Endodermal cell (in vitro differentiated cells): ENCODE measurements around the gene VAV3. TPM values are rescaled to one million over a fixed set of nuclear protein-coding genes. Genes with fewer than 3 reads are reported as not detected.

Source experiments
- DNase-seq: peaks from one replicate; pipeline ENCODE4 v3.0.0-alpha.2; 2017
- H3K27ac ChIP-seq: 2 replicates; pipeline ENCODE4 v1.5.1; 2013; ENCODE audit warnings: mild to moderate bottlenecking, low read depth, low read length, moderate library complexity
- H3K27me3 ChIP-seq: 2 replicates; pipeline ENCODE4 v1.6.1; 2013; ENCODE audit warnings: mild to moderate bottlenecking, low read length, moderate library complexity; ENCODE audit not compliant: insufficient read depth, control insufficient read depth, poor library complexity, severe bottlenecking
- H3K36me3 ChIP-seq: 2 replicates; pipeline ENCODE4 v1.7.0; 2013; ENCODE audit warnings: mild to moderate bottlenecking, low read length, moderate library complexity; ENCODE audit not compliant: control insufficient read depth, insufficient read depth
- H3K4me1 ChIP-seq: one replicate; pipeline ENCODE4 v1.7.0; 2013; ENCODE audit warnings: low read length; ENCODE audit not compliant: control insufficient read depth, insufficient read depth
- H3K4me3 ChIP-seq: 2 replicates; pipeline ENCODE4 v1.5.1; 2013; ENCODE audit warnings: mild to moderate bottlenecking, low read length, moderate library complexity
- H3K9ac ChIP-seq: 2 replicates; pipeline ENCODE4 v1.6.1; 2013; ENCODE audit warnings: mild to moderate bottlenecking, low read length, moderate library complexity; ENCODE audit not compliant: poor library complexity, severe bottlenecking; ENCODE audit errors: extremely low read depth
- H3K9me3 ChIP-seq: 2 replicates; pipeline ENCODE4 v1.6.1; 2013; ENCODE audit warnings: mild to moderate bottlenecking, low read length, moderate library complexity; ENCODE audit not compliant: control insufficient read depth
- H3K27ac Mint-ChIP-seq: 2 replicates; pipeline ENCODE4 v1.8.0; 2020; ENCODE audit warnings: mixed read lengths
- H3K27me3 Mint-ChIP-seq: 2 replicates; pipeline ENCODE4 v1.8.0; 2021; ENCODE audit warnings: mild to moderate bottlenecking, mixed read lengths; ENCODE audit not compliant: insufficient read depth
- H3K36me3 Mint-ChIP-seq: 2 replicates; pipeline ENCODE4 v1.8.0; 2020; ENCODE audit warnings: low read depth, mixed read lengths
- H3K4me1 Mint-ChIP-seq: 2 replicates; pipeline ENCODE4 v1.8.0; 2020; ENCODE audit warnings: mixed read lengths
- H3K4me3 Mint-ChIP-seq: 2 replicates; pipeline ENCODE4 v1.8.0; 2020; ENCODE audit warnings: mild to moderate bottlenecking, moderate library complexity, mixed read lengths
- H3K9me3 Mint-ChIP-seq: 2 replicates; pipeline ENCODE4 v1.8.0; 2020; ENCODE audit warnings: mild to moderate bottlenecking, mixed read lengths
- whole genome bisulfite sequencing, 2 experiments: methylation state at CpG; one replicate each; pipeline versions ENCODE4 v1.1.5 to v1.1.7; 2013; ENCODE audit warnings: missing lambda C conversion rate in 2 of 2, mixed read lengths in 1 of 2; ENCODE audit not compliant: insufficient coverage in 1 of 2, insufficient read length in 1 of 2; 5-methylcytosine and 5-hydroxymethylcytosine counted together
- total RNA-seq, 2 donors: library from RNA; stranded (reverse); fragmentation: NEBNext Ultra II Directional in 1 of 2; extraction: Animal tissue kit (Norgen Biotek cat#: 25700) in 1 of 2; gene quantifications; 2 replicates in 1 of 2; 3 replicates in 1 of 2; pipeline ENCODE4 v1.2.1, GENCODE V29; 2021
- TF ChIP-seq, protein P1 (sequence below): fragments of 200-600 bp; sonication (generic); conservative IDR thresholded peaks from 2 replicates; pipeline ENCODE4 v1.5.0; 2021; ENCODE audit warnings: antibody characterized with exemption, mild to moderate bottlenecking

VAV3 gene
- total RNA-seq, 2 donors from 2014 or later, result 6.9 to 9.6 TPM

DNA sequence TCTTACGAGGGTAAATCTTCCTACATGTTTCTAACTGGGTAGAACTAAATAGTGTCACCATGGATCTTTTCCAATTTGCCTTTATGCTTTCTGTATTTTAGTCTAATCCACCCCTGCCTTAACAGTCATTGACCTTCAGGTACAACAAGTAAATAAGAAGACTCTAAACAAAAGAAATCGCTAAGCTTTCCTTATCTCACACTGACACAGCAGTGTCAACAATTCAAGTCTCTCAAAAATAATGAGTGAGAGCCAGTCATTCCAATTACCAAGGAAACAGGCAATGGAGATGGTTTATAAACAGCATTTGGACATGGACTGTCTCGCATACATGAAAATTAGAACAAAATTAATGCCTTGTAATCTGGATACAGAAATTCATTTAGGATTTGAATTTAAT is 365.8 kb downstream of the VAV3 start:
- TF ChIP-seq, protein P1, sequence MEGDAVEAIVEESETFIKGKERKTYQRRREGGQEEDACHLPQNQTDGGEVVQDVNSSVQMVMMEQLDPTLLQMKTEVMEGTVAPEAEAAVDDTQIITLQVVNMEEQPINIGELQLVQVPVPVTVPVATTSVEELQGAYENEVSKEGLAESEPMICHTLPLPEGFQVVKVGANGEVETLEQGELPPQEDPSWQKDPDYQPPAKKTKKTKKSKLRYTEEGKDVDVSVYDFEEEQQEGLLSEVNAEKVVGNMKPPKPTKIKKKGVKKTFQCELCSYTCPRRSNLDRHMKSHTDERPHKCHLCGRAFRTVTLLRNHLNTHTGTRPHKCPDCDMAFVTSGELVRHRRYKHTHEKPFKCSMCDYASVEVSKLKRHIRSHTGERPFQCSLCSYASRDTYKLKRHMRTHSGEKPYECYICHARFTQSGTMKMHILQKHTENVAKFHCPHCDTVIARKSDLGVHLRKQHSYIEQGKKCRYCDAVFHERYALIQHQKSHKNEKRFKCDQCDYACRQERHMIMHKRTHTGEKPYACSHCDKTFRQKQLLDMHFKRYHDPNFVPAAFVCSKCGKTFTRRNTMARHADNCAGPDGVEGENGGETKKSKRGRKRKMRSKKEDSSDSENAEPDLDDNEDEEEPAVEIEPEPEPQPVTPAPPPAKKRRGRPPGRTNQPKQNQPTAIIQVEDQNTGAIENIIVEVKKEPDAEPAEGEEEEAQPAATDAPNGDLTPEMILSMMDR, result no peak
- no peaks in the 10 kb centered on the region for H3K27me3 Mint-ChIP-seq
- Histone ChIP-seq H3K9ac (no peak overlapping the region), H3K36me3 (no peaks in the 10 kb centered on the region), H3K27me3 (no peaks in the 10 kb centered on the region), H3K9me3 (no peaks in the 10 kb centered on the region), H3K4me1 (peaks cover 6% of the 10 kb centered on the region), H3K27ac (no peak overlapping the region), H3K4me3 (peak overlapping the region; percentile 23)
- peak overlapping the region; percentile 63 for H3K27ac Mint-ChIP-seq
- H3K4me3 Mint-ChIP-seq, result no peak overlapping the region
- peaks cover 36% of the 10 kb centered on the region for H3K4me1 Mint-ChIP-seq
- no peak for DNase-seq
- H3K36me3 Mint-ChIP-seq, result peaks cover 4% of the 10 kb centered on the region
- WGBS, 2 experiments, result 68 to 93% methylated on average over 2 to 3 of the region's 3 CpGs
- H3K9me3 Mint-ChIP-seq, result no peaks in the 10 kb centered on the region

DNA sequence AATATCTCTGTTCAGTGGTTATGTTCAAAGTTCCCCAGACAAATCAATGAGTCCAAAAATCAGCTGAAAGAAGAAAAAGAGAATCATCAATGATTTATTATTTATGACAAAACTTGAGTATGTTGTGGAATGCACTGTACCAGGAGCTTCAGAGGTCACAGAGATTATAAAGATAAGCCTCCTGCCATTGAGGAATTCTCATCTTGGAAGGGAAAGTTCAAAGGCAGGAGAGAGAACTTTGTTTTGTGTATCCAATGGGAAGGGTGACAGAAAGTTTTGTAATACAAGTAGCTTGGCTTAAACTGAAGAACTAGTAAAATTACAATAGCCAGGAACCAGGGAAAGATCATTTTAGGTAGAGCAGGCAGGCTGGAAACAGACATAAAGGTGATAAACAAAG is 367.7 kb downstream of the VAV3 start:
- H3K4me3 Mint-ChIP-seq, result no peak overlapping the region

DNA sequence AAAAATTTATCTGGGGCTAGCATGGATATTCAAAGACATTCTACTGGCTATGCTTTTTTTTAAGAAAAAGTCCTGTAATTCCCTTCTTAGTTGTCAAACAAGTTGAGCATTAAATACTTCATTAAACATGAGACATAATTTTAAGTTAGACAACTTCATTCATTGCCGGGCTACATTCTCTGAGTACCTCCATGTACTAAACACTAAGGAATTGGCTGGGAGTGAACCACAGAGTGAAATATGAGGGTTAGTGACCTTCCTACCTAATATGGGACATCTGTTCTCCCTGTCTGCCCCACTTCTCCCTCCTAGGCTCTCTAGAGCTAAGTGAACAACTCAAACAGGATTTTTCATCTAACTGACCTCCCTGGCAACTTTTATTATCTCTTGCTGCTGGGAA is 370.4 kb downstream of the VAV3 start:
- Histone ChIP-seq H3K27me3 (no peaks in the 10 kb centered on the region), H3K27ac (no peak overlapping the region), H3K9ac (no peak overlapping the region), H3K36me3 (no peaks in the 10 kb centered on the region), H3K9me3 (no peaks in the 10 kb centered on the region), H3K4me3 (no peak overlapping the region), H3K4me1 (peaks cover 6% of the 10 kb centered on the region)
- H3K27me3 Mint-ChIP-seq, result no peaks in the 10 kb centered on the region
- no peak overlapping the region for H3K4me3 Mint-ChIP-seq
- peaks cover 26% of the 10 kb centered on the region for H3K4me1 Mint-ChIP-seq
- no peak for DNase-seq
- TF ChIP-seq, protein P1, result no peak
- no peaks in the 10 kb centered on the region for H3K9me3 Mint-ChIP-seq
- no peaks in the 10 kb centered on the region for H3K36me3 Mint-ChIP-seq
- H3K27ac Mint-ChIP-seq, result no peak overlapping the region
- WGBS, 2 experiments, result 100% methylated on average over 1 of the region's 1 CpG; no CpG with 5 or more reads in 1 of the 2 experiments

More for the DNA sequence above, 367.7 kb downstream of the VAV3 start:
- Mint-ChIP-seq H3K4me1 (peaks cover 39% of the 10 kb centered on the region), H3K27ac (no peak overlapping the region), H3K9me3 (no peaks in the 10 kb centered on the region), H3K36me3 (peaks cover 4% of the 10 kb centered on the region), H3K27me3 (no peaks in the 10 kb centered on the region)
- H3K36me3 ChIP-seq, result no peaks in the 10 kb centered on the region
- H3K27me3 ChIP-seq, result no peaks in the 10 kb centered on the region
- H3K4me3 ChIP-seq, result no peak overlapping the region
- H3K27ac ChIP-seq, result no peak overlapping the region
- H3K4me1 ChIP-seq, result peaks cover 6% of the 10 kb centered on the region
- H3K9ac ChIP-seq, result no peak overlapping the region
- no peaks in the 10 kb centered on the region for H3K9me3 ChIP-seq
- no peak for DNase-seq
- TF ChIP-seq, protein P1, result no peak
